Measurements from ENCODE around the gene LRP2.

GRCh38 chr2:169265591-169265990, 96.7 kb downstream of the LRP2 start:
- no peak for TF ChIP-seq EZH2 (IDR thresholded peaks at IDR 0.05; ENCODE audit: low read length, missing control alignments)
- TF ChIP-seq CTCF (conservative IDR thresholded peaks at IDR 0.05 in 1 of 2, IDR thresholded peaks at IDR 0.05 in 1 of 2; ENCODE audit: low read depth in 1 of 2, low read length in 2 of 2) = no peak
